Kidney epithelial cell (primary cell): Measurements from ENCODE around the gene RPL39L. TPM values are rescaled to one million over a fixed set of nuclear protein-coding genes. Genes with fewer than 3 reads are reported as not detected.

ENCODE experiments used
- DNase-seq: peaks from one replicate; pipeline ENCODE4 v3.0.0-alpha.2; 2010; ENCODE audit warnings: low read depth
- H3K27me3 ChIP-seq: 2 replicates; pipeline ENCODE4 v1.6.0; 2011; ENCODE audit warnings: low read length; ENCODE audit not compliant: control insufficient read depth, insufficient read depth
- H3K36me3 ChIP-seq: 2 replicates; pipeline ENCODE4 v1.5.1; 2011; ENCODE audit warnings: low read length; ENCODE audit not compliant: control insufficient read depth, insufficient read depth
- H3K4me3 ChIP-seq: 2 replicates; pipeline ENCODE4 v1.5.1; 2011; ENCODE audit warnings: low read depth, mild to moderate bottlenecking, control low read depth, low read length
- total RNA-seq: library from RNA; depleted of rRNA; stranded (reverse); fragments of >200 nt; gene quantifications from 2 replicates; pipeline ENCODE4 v1.2.3, GENCODE V29; 2015
- TF ChIP-seq, protein P1 (sequence below): IDR thresholded peaks from 2 replicates; pipeline ENCODE4 v1.5.1; 2011; ENCODE audit warnings: mild to moderate bottlenecking, moderate library complexity, low read length, control low read depth, inconsistent platforms; ENCODE audit not compliant: insufficient read depth, poor library complexity, severe bottlenecking

Gene RPL39L
- total RNA-seq, 1 donor from 2014 or later: 26.5 TPM

DNA sequence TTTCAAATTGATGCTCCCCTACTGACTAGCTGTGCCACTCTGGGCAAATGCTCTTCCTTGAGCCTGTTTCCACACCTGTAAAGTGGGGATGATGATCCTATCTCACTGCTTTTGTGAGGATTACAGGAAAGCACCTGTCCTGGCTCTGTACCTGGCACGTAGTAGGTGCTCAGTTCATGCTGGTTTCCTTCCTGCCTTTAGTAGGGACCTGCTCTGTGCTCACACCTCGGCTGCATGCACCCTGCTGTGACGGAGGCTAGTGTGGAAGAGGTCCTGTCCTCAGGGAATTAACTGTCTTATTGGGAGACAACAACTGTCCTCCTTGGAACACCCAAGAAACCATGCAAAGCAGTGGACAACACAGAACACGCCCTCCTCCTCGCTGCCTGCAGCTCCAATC, 61.8 kb downstream of the RPL39L start:
- Histone ChIP-seq H3K36me3 (peaks cover 3% of the 10 kb centered on the region), H3K27me3 (no peaks in the 10 kb centered on the region), H3K4me3 (no peak overlapping the region)
- no peak for DNase-seq
- TF ChIP-seq, protein P1, sequence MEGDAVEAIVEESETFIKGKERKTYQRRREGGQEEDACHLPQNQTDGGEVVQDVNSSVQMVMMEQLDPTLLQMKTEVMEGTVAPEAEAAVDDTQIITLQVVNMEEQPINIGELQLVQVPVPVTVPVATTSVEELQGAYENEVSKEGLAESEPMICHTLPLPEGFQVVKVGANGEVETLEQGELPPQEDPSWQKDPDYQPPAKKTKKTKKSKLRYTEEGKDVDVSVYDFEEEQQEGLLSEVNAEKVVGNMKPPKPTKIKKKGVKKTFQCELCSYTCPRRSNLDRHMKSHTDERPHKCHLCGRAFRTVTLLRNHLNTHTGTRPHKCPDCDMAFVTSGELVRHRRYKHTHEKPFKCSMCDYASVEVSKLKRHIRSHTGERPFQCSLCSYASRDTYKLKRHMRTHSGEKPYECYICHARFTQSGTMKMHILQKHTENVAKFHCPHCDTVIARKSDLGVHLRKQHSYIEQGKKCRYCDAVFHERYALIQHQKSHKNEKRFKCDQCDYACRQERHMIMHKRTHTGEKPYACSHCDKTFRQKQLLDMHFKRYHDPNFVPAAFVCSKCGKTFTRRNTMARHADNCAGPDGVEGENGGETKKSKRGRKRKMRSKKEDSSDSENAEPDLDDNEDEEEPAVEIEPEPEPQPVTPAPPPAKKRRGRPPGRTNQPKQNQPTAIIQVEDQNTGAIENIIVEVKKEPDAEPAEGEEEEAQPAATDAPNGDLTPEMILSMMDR: no peak

DNA sequence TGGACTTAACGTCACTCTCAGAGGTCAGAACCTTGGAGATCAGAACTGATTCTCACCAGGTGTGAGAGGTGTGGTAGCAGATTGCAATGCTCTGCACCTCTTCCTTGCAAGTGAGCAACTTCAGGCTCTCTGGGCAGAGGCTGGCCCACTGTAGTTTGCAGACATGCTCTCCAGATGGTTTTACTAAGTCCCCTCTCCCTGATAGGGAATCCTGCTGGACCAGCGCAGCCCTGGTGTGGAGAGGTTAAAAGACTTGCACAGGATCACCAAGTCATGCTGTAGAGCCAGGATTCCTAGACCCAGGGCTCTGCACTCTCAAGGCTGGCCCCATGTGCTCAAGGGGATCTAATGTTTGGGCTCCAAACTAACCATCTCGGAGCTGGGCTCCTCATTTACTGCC, 62.2 kb downstream of the RPL39L start:
- H3K36me3 ChIP-seq: peaks cover 3% of the 10 kb centered on the region
- no peaks in the 10 kb centered on the region for H3K27me3 ChIP-seq
- no peak for DNase-seq
- TF ChIP-seq, protein P1: no peak
- no peak overlapping the region for H3K4me3 ChIP-seq

DNA sequence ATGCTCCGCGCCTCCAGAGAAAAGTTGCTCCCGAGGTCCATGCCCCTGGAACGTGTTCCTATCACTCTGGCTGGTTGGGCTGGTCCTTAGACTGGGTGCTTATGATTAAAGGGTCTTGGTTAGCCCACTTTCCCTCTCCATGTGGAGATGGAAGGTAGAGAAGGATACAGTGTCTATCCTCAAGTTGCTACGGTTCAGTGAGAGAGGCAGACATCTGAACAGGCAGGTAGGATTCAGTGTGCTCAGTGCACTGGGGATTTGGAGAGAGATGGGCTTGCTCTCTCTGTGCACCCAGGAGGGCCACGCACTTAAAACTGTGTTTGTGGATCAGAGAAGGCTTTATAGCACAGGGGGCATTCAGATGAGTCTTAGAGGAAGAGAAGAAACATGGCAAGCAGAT, 63.0 kb downstream of the RPL39L start:
- TF ChIP-seq, protein P1: no peak
- Histone ChIP-seq H3K36me3 (peaks cover 3% of the 10 kb centered on the region), H3K27me3 (no peaks in the 10 kb centered on the region), H3K4me3 (no peak overlapping the region)
- DNase-seq: no peak

DNA sequence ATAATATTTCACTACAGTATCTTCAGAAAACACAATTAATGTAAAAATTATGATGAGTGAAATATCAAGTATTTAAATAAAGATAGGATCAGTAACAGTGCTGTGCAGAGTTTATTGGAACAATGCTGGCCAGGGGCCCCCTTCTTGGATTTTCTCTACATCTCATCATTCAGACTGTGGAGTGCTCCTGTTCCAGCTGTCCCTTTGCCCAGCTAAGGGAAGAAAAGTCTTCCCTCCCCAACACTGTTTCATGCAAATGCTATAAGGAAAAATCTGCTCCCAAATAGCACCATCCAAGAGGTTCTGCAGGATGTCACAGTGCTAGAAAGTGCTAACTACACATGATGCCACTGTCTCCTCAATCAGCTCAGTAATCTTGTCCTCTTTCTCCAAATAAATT, 64.5 kb downstream of the RPL39L start:
- TF ChIP-seq, protein P1: no peak
- peaks cover 3% of the 10 kb centered on the region for H3K36me3 ChIP-seq
- no peaks in the 10 kb centered on the region for H3K27me3 ChIP-seq
- DNase-seq: no peak
- H3K4me3 ChIP-seq: no peak overlapping the region

DNA sequence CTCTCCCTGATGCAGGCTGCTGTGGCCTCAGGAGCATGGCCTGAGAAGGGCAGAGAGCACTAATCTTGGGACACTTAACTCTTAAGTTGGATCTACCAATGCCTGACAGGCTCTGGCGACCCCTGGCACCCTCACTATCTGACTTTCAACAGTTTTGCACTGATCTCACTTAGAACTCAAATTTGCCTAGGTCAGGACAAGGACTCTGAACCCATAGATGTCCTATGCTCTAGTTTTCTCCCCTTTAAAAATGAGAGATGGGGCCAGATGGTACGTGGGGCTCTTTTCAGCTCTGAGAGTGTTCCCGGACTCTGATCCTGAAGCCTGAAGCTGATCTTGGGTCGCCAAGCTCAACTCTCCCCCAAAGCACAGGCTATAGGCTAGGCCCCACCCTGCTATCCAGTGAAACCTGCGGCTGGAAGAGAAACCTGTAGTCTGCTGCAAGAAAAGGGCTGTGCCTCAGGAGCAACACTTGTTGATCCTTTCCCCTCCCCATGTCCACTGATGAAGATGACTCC, 65.7 kb downstream of the RPL39L start:
- TF ChIP-seq, protein P1: no peak
- no peak for DNase-seq
- H3K36me3 ChIP-seq: peaks cover 3% of the 10 kb centered on the region
- H3K4me3 ChIP-seq: no peak overlapping the region
- no peaks in the 10 kb centered on the region for H3K27me3 ChIP-seq

DNA sequence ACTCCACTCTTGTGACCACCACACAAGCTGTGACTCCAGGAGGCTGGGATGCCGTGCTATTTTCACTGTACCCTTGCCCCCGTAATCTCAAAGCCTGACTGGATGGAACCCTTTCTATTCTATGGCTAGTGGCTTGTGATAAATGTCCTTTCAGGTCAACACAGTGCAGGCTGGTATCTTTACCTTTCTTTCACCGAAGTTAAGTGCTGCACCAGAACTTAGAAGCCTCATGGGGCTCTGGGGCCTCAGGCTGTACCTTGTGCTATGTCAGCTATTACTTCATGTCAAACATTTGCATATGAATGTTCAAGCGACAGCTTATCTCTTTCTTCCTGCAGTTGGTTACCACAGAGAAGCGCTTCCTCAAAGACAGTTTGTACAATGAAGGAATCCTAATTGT, 66.8 kb downstream of the RPL39L start:
- TF ChIP-seq, protein P1: no peak
- Histone ChIP-seq H3K27me3 (no peaks in the 10 kb centered on the region), H3K36me3 (peaks cover 3% of the 10 kb centered on the region), H3K4me3 (no peak overlapping the region)
- no peak for DNase-seq
